ENCODE results near the gene SYT14.

GRCh38 chr1:210125143-210125542, 187.1 kb downstream of the SYT14 start:
- TF ChIP-seq CTCF (conservative IDR thresholded peaks at IDR 0.05; ENCODE audit: low read length) (no peak), EZH2phosphoT487 (IDR thresholded peaks at IDR 0.05; ENCODE audit: borderline replicate concordance) (no peak)
